ENCODE measurements around the gene DNAJB8.
A peak's percentile ranks its signal among the peaks of the same experiment; 100 is the strongest.

DNAJB8 gene

GRCh38 chr3:128499724-128500275, 33.1 kb upstream of the DNAJB8 start:
- DNase-seq (ENCODE audit: extremely low read depth, low read depth): no peak
- H3K4me3 ChIP-seq (replicated peaks; ENCODE audit: low read depth, low read length): no peak overlapping the region
- TF ChIP-seq CTCF (IDR thresholded peaks at IDR 0.05; ENCODE audit: low read depth, low read length, missing control alignments): no peak

GRCh38 chr3:128498901-128499530, 32.3 kb upstream of the DNAJB8 start:
- no peak overlapping the region for H3K4me3 ChIP-seq (replicated peaks; ENCODE audit: low read depth, low read length)
- TF ChIP-seq CTCF (IDR thresholded peaks at IDR 0.05; ENCODE audit: low read depth, low read length, missing control alignments): no peak
- no peak for DNase-seq (ENCODE audit: extremely low read depth, low read depth)

- H3K4me3 ChIP-seq (replicated peaks; ENCODE audit: low read depth, low read length): peak overlapping the region; percentile 49; the same call in 1 of the 2 replicates
- DNase-seq (ENCODE audit: extremely low read depth, low read depth): no peak
- no peak for TF ChIP-seq CTCF (IDR thresholded peaks at IDR 0.05; ENCODE audit: low read depth, low read length, missing control alignments)
Observed at GRCh38 chr3:128498127-128498626, 31.5 kb upstream of the DNAJB8 start.

GRCh38 chr3:128497305-128498126, 30.8 kb upstream of the DNAJB8 start:
- H3K4me3 ChIP-seq (replicated peaks; ENCODE audit: low read depth, low read length): peak overlapping the region; percentile 49
- TF ChIP-seq CTCF (IDR thresholded peaks at IDR 0.05; ENCODE audit: low read depth, low read length, missing control alignments): peak; percentile 53
- no peak for DNase-seq (ENCODE audit: extremely low read depth, low read depth)

- H3K4me3 ChIP-seq (replicated peaks; ENCODE audit: low read depth, low read length): peak overlapping the region; percentile 49
- DNase-seq (ENCODE audit: extremely low read depth, low read depth): no peak
- TF ChIP-seq CTCF (IDR thresholded peaks at IDR 0.05; ENCODE audit: low read depth, low read length, missing control alignments): no peak
Observed at GRCh38 chr3:128496602-128497304, 30.1 kb upstream of the DNAJB8 start.

GRCh38 chr3:128496019-128496601, 29.4 kb upstream of the DNAJB8 start:
- H3K4me3 ChIP-seq (replicated peaks; ENCODE audit: low read depth, low read length): no peak overlapping the region
- no peak for DNase-seq (ENCODE audit: extremely low read depth, low read depth)
- no peak for TF ChIP-seq CTCF (IDR thresholded peaks at IDR 0.05; ENCODE audit: low read depth, low read length, missing control alignments)

Measured in HFF-Myc (cell line).